ENCODE data around the gene SIGLEC5.

Gene SIGLEC5

DNA sequence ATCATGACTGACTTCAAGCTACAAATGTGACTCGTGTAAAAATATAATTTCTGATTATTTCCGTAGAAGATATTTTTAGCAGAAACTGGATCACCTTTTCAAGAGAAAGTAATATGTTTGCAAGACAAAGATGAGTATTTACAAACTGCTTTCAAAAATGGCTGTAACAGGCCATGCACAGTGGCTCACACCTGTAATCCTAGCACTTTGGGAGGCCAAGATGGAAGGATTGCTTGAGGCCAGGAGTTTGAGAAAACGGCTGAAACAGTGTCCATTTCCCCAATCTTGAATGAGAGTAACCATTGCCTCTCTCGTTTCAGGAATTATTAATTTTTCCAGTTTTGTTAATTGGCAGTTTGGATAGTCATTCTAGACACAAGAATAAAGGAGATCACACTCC, 62.6 kb downstream of the SIGLEC5 start:
- no peak overlapping the region for H3K9ac ChIP-seq (ENCODE audit: low read length in 2 of 2)

DNA sequence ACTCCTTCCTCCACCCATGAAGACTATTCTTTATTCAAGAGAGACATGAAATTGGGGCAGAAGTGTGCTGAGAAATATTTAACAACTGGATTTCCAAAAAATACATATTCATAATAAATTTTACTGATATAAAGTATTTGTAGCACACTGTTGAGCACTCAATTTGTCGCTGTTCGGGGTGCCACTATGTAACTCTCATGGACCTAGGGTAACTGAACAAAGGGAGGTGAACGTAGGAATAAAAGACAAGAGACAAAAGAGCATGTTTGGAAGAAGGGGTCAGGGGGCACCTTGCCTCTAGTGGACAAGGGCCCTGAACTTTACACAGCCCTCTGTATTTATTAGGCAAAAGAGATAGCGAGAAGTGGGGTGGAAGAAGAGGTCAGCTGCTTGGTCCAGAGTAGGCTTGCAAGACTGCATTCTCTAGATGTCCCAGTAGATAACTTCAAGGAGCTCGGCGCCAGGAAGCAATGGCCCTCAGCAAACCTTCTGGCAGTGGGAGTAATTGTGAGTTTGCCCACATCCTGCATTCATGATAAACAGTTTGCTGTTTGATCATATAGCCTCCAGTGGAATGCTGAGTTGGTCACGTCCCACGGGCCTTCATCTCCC, 63.6 kb downstream of the SIGLEC5 start:
- H3K36me3 ChIP-seq (ENCODE audit: control insufficient read depth in 2 of 2, insufficient read depth in 2 of 2, low read length in 2 of 2): no peaks in the 10 kb centered on the region
- H3K4me3 ChIP-seq (ENCODE audit: low read length in 2 of 2): no peak overlapping the region
- peaks cover under 1% of the 10 kb centered on the region for H3K4me1 ChIP-seq (ENCODE audit: control insufficient read depth, insufficient read depth, low read length)
- H3K9me3 ChIP-seq (ENCODE audit: control insufficient read depth in 2 of 2, low read length in 2 of 2): no peaks in the 10 kb centered on the region
- H3K27me3 ChIP-seq (ENCODE audit: control insufficient read depth in 1 of 2, insufficient read depth in 2 of 2, low read length in 2 of 2): peaks cover 5 to 16% of the 10 kb centered on the region in 2 donors
- no peak overlapping the region for H3K9ac ChIP-seq (ENCODE audit: low read length in 2 of 2)
- H3K27ac ChIP-seq (ENCODE audit: low read length): no peak overlapping the region

More for the DNA sequence above, 62.6 kb downstream of the SIGLEC5 start:
- Histone ChIP-seq H3K27ac (ENCODE audit: low read length) (no peak overlapping the region), H3K4me1 (ENCODE audit: control insufficient read depth, insufficient read depth, low read length) (peaks cover 10% of the 10 kb centered on the region), H3K4me3 (ENCODE audit: low read length in 2 of 2) (no peak overlapping the region), H3K27me3 (ENCODE audit: control insufficient read depth in 1 of 2, insufficient read depth in 2 of 2, low read length in 2 of 2) (peaks cover 5 to 16% of the 10 kb centered on the region in 2 donors), H3K9me3 (ENCODE audit: control insufficient read depth in 2 of 2, low read length in 2 of 2) (no peaks in the 10 kb centered on the region), H3K36me3 (ENCODE audit: control insufficient read depth in 2 of 2, insufficient read depth in 2 of 2, low read length in 2 of 2) (no peaks in the 10 kb centered on the region)

DNA sequence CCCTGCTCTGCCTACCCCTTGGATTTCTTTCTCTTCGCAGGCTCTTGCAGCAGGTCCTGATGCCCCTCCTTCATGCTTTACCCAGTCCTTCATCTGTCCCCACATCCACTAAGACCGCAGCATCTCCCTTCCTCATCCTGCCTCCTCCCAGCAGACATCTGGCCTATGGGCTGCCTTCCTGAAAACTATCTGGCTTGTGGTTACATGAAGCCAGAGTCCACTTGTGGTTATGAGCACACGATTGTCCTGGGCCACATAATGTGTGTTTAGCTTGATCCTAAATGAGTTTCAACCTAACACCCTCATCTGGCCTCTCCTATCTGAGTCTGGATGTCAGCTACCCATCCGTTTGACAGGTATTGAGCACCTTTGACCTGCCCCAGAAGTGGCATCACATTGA, 64.6 kb downstream of the SIGLEC5 start:
- Histone ChIP-seq H3K27me3 (ENCODE audit: control insufficient read depth in 1 of 2, insufficient read depth in 2 of 2, low read length in 2 of 2) (peaks cover 5 to 16% of the 10 kb centered on the region in 2 donors), H3K36me3 (ENCODE audit: control insufficient read depth in 2 of 2, insufficient read depth in 2 of 2, low read length in 2 of 2) (no peaks in the 10 kb centered on the region), H3K4me1 (ENCODE audit: control insufficient read depth, insufficient read depth, low read length) (no peaks in the 10 kb centered on the region), H3K9me3 (ENCODE audit: control insufficient read depth in 2 of 2, low read length in 2 of 2) (no peaks in the 10 kb centered on the region), H3K9ac (ENCODE audit: low read length in 2 of 2) (no peak overlapping the region), H3K27ac (ENCODE audit: low read length) (no peak overlapping the region), H3K4me3 (ENCODE audit: low read length in 2 of 2) (no peak overlapping the region)

DNA sequence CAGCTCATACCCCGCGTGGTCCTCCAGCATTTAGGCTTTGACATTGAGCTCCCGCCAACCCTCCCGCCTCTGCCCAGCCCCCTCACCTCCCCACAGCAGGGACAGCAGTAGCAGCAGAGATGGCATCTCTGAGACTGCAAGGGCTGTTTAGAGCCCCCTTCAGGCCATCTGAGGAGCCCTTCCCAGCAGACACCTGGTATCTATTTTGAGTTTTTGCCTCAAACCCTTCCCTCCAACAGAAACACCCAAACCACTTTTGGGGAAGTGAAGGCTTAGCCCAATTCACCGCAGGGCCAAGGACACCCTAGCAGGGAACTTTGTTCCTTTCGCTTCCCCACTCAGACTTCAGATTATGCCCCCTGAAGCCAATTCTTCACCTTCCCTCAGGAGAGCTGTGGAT, 65.4 kb downstream of the SIGLEC5 start:
- Histone ChIP-seq H3K27me3 (ENCODE audit: control insufficient read depth in 1 of 2, insufficient read depth in 2 of 2, low read length in 2 of 2) (peaks cover 5 to 24% of the 10 kb centered on the region in 2 donors), H3K4me1 (ENCODE audit: control insufficient read depth, insufficient read depth, low read length) (no peaks in the 10 kb centered on the region), H3K36me3 (ENCODE audit: control insufficient read depth in 2 of 2, insufficient read depth in 2 of 2, low read length in 2 of 2) (no peaks in the 10 kb centered on the region), H3K27ac (ENCODE audit: low read length) (no peak overlapping the region), H3K4me3 (ENCODE audit: low read length in 2 of 2) (no peak overlapping the region), H3K9me3 (ENCODE audit: control insufficient read depth in 2 of 2, low read length in 2 of 2) (no peaks in the 10 kb centered on the region), H3K9ac (ENCODE audit: low read length in 2 of 2) (no peak overlapping the region)
